GM18870 (cell line): ENCODE data around the gene CDKAL1.

ENCODE experiments used
- ATAC-seq: cut with Tn5 transposase; IDR thresholded peaks from one replicate; pipeline ENCODE4 v1.9.1; 2021; ENCODE audit warnings: moderate library complexity; ENCODE audit not compliant: unreplicated experiment

CDKAL1 gene

DNA sequence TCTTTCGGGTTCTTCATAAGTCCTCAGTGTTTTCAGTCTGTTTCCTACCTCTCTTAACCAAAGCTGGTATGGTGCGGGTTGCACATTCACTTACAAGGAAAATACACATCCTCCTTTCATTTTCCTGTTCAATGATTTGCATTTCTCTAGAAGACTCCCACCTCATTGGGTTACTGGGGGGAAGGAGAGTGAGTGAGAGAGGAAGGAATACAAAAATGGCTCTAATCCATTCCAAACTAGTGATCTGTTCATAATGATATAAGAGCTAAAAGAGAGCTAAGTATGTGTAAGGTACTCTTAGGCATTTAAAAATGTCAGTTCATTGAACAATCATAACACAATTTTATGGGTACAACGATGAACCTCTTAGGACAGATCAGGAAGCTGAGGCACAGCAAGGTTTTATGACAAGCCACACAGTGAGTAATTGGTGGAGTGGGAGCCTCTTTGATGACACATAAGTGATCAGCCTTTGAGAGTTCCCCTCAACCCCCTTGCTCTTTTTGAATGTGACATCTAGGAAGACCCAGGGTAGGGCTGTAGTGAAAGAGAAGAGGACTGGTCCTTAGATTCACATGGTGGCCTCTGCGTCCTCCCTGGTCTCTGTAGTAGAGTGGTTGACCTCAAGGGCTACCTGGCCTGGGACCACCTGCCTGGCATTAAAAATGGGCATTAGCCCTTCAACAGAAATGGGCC is 730.9 kb downstream of the CDKAL1 start:
- ATAC-seq = no peak

DNA sequence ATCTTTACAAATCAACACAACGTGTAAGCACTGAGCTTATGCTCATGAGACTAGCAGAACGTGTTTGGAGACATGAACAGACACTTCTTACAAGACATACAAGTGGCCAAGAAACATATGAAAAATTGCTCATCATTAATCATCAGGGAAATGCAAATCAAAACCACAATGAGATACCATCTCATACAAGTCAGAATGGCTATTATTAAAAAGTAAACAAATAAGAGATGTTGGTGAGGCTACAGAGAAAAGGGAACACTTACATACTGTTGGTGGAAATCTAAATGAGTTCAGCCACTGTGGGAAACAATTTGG is 731.4 kb downstream of the CDKAL1 start:
- no peak for ATAC-seq

DNA sequence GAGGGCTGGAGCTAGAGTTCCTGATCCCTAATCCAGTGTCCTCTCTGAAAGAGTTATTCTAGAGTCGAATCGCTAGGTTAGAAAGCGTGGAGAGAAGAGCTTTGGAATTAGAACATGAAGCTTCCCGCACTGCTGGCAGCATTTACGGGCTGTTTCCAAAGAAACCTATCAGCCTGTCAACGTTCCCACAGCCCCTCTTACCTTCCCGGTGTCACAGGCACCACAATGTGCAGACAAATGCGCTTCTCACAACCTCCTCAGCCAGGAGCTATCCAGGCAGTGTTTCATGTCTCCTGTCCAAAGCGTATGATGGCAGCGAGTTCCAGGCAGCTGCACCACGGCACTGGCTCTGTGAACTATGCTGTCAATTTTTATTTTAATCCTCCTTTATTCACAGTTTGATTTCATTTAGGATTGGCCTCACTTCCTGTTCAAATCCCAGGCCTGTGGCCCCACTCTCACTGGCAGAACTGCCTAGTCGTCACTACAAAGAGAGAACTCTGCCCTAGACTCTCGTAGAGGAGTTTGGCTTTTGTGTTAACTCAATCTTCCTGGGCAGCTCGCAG is 736.5 kb downstream of the CDKAL1 start:
- ATAC-seq = no peak

DNA sequence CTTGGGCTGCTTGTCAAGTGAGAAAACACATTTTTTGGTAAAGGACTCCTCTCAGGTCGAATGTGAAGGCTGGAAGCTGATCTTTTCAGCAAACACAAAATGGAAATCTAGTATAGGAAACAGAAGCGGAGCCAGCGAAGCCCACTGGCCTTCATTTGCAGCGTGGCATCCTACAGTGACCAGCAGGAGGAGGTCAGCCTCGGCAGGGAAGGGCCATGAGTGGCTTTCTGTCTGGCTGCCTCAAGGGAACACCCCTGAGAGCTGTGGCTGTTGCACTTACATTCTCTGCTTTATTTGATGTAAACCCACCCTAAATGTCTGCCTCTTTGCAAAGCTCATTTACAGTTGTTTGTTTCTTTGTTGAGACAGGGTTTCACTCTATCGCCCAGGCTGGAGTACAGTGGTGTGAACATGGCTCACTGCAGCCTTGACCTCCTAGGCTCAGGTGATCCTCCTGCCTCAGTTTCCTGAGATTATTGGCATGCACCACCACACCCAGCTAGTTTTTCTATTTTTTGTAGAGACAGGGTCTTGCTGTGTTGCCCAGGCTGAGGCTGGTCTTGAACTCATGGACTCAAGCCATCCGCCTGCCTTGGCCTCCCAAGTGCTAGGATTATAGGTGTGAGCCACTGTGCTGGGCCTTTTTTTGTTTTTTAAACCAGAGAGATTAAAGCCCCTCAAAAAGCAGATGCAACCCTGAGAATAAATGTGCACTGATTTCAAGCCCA is 737.3 kb downstream of the CDKAL1 start:
- ATAC-seq = no peak

DNA sequence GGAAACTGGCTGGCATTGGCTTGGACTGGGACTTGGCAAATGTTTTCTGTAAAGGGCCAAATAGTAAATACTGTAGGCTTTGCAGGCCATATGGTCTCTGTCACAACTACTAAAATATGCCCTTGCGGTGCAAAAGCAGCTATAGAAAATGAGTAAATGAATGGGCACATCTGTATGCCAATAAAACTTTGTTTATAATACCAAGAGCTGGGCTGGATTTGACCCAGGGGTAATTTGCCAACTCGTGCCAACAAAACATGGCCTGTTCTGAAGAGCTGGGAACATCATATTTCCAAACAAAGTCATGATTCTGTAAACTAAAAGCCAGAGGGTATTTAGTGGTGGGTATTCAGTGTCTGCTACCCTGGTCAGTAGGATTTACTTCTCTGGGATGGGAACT is 739.2 kb downstream of the CDKAL1 start:
- no peak for ATAC-seq

DNA sequence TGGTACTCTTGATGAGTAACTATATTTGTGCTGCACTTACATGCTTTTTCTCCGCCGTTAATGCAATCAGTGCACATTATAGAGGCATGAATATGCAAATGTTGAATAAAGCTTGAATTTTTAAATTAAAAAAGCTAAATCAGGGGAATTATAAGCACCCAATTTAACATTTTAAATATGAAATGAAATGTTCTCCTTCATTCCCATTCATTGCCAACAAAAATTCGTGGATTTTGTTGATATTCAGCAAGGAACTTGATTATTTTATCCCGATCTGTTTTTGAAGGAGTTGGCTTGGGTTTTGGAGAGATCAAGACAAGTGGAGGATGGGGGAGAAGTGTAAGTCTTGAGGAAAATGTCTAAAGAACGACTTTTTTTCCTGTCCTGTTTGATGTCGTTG is 740.6 kb downstream of the CDKAL1 start:
- no peak for ATAC-seq

DNA sequence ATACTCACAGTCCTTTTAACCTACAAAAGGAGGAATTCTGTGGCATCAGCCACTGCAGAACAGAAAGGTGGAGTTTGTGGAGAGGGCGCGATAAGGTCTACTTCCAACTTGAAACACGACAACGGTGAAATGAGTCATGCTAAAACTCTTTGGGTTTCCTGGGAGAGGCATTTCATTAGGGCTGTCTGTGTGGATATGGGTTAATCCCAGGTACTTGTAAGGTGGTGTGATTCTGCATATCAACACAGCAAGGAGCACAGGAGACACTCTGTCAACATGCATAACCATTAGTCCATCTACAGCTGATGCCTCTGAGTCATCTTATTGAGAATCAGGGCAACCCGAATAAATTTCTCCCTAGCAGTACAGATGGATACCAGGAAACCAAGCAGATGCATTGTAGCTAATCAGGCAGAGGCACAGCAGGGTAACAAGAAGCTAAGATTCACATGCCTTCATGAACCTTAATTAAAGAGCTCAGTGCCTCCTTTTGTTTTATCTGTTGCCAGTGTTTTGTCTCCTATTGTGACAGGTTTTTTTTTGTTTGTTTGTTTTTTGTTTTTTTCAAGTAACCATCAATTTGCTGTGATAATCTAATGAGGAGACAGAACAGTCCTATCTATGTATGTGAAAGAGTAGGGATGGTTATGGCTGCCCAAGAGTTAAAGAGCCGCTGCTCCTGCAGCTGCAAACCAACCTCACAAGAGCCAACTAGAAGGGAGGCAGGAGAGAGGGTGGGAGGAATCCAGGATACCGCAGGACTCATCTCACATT is 743.5 kb downstream of the CDKAL1 start:
- no peak for ATAC-seq

DNA sequence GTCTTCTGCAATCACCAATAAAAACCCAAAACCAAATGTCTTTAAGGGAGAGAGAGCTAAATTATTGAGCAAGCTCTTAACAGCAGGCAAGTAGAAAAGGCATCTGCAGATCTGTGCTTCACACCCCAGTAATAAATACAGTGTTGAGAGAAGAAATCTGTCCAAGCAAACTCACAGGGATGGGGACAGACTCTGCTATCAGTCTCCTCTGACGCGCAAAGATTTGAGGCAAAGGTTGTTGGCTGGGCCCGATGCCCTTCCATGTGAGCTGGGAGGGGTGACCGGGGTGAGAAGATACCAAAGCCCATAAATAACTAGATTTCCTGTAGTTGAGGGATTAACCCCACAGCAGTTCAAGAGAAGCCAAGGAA is 744.1 kb downstream of the CDKAL1 start:
- ATAC-seq = no peak

DNA sequence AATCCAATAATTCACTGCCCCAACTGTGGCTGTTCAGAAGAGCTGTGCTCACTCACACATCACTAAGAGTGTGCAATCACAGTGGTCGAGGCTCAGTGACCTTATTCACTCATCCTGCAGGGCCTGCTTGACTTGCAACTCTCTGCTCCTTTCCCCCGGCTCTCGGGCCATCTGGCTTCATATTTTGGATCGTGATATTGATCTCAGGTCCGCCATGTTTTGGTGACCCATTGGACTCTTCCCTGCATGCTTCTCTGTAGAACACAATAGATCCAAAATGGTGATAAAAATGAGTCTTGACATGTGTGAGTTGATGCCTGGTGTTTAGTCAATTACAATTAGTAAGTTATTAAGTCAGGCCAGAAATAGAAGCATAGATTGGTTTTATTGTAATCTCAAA is 745.4 kb downstream of the CDKAL1 start:
- ATAC-seq = no peak

DNA sequence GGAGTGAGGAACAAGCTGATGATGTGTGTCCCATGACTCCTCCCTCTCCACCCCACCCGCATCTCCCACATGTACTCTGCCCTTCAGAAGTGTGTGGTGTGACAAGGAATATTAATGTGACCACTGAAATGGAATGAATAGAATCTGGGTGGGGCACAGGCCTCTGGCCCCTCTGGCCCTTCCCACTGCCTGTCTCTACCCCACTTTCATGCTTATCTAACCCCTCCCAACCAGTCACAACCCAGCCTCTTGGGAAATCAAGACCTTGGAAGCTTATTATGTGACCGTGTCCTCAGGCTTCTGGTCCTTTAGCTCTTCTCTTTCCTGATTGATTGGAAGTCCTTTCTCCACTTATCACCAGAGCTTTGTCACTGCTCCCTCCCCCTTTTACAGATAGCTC is 747.1 kb downstream of the CDKAL1 start:
- no peak for ATAC-seq
